Lower leg skin (tissue), 3 donors: Measurements from ENCODE around the gene RABL6.
"Not testable (repeated sequence)": the region's sequence is repeated elsewhere in the genome, so short reads cannot be mapped to it uniquely, and the experiment has no call there.

ENCODE experiments used
- CTCF ChIP-seq, 3 donors: fragments of 450-650 bp; IDR thresholded peaks; one replicate each; pipeline ENCODE4 v1.5.1; 2016; ENCODE audit warnings: antibody characterized with exemption in 3 of 3, mild to moderate bottlenecking in 3 of 3, moderate library complexity in 2 of 3
- POLR2A ChIP-seq, 2 donors: fragments of 450-650 bp; IDR thresholded peaks; one replicate each; pipeline ENCODE4 v1.6.1; 2016 to 2017; ENCODE audit warnings: antibody characterized with exemption in 2 of 2, mild to moderate bottlenecking in 1 of 2, moderate library complexity in 1 of 2

DNA sequence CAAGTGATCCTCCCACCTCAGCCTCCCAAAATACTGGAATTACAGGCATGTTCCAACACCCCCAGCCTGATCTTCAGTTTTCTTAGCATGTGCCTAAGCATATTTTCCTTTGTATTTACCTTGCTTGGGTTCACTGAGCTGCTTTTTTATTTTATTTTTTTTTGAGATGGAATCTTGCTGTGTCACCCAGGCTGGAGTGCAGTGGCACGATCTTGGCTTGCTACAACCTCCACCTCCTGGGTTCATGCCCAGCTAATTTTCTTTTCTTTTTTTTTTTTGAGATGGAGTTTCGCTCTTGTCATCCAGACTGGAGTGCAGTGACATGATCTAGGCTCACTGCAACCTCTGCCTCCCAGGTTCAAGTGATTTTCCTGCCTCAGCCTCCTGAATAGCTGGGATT lies 61.9 kb downstream of the RABL6 start:
- TF ChIP-seq CTCF, POLR2A (IDR thresholded peaks at IDR 0.05): not testable (repeated sequence)
